GM19395 (cell line): ENCODE data around the gene DIRAS1.

Experiments used
- ATAC-seq: cut with Tn5 transposase; IDR thresholded peaks from one replicate; pipeline ENCODE4 v1.9.1; 2021; ENCODE audit warnings: mild to moderate bottlenecking, moderate library complexity; ENCODE audit not compliant: unreplicated experiment

Gene DIRAS1

GRCh38 chr19:2728783-2729387 is 7.7 kb upstream of the DIRAS1 start:
- ATAC-seq, result no peak

GRCh38 chr19:2727640-2727944 is 6.4 kb upstream of the DIRAS1 start:
- no peak for ATAC-seq

- no peak for ATAC-seq
Measured at GRCh38 chr19:2726904-2727639, 5.9 kb upstream of the DIRAS1 start.

GRCh38 chr19:2726160-2726855 is 5.1 kb upstream of the DIRAS1 start:
- no peak for ATAC-seq

- no peak for ATAC-seq
Measured at GRCh38 chr19:2724148-2724557, 3.0 kb upstream of the DIRAS1 start.

GRCh38 chr19:2723747-2724146 is 2.6 kb upstream of the DIRAS1 start:
- ATAC-seq, result no peak

GRCh38 chr19:2723345-2723715 is 2.2 kb upstream of the DIRAS1 start:
- ATAC-seq, result no peak

- no peak for ATAC-seq
Measured at GRCh38 chr19:2722541-2723344, 1.6 kb upstream of the DIRAS1 start.

GRCh38 chr19:2721570-2722540 is 683 bp upstream of the DIRAS1 start:
- ATAC-seq, result no peak

- ATAC-seq, result no peak
Measured at GRCh38 chr19:2719920-2720776, 1.0 kb downstream of the DIRAS1 start.

- no peak for ATAC-seq
Measured at GRCh38 chr19:2719232-2719735, 1.9 kb downstream of the DIRAS1 start.

- ATAC-seq, result no peak
Measured at GRCh38 chr19:2717638-2718541, 3.3 kb downstream of the DIRAS1 start.

GRCh38 chr19:2716722-2717637 is 4.2 kb downstream of the DIRAS1 start:
- ATAC-seq, result no peak

- no peak for ATAC-seq
Measured at GRCh38 chr19:2716275-2716650, 4.9 kb downstream of the DIRAS1 start.

GRCh38 chr19:2715470-2716274 is 5.5 kb downstream of the DIRAS1 start:
- ATAC-seq, result no peak

- ATAC-seq, result no peak
Measured at GRCh38 chr19:2714531-2715269, 6.5 kb downstream of the DIRAS1 start.
